SJCRH30 (cell line): ENCODE results near the gene GH2. TPM values are rescaled to one million over a fixed set of nuclear protein-coding genes. Genes with fewer than 3 reads are reported as not detected.
A peak's percentile ranks its signal among the peaks of the same experiment; 100 is the strongest.
"Not testable (repeated sequence)": the region's sequence is repeated elsewhere in the genome, so short reads cannot be mapped to it uniquely, and the experiment has no call there.

Experiments
- DNase-seq, 2 experiments: peaks; one replicate each; pipeline ENCODE4 v3.0.0-alpha.2; 2015 to 2020
- H3K27ac ChIP-seq: fragments of 250-450 bp; sonication (Bioruptor Pico); 2 replicates; pipeline ENCODE4 v1.5.1; 2020; ENCODE audit warnings: mild to moderate bottlenecking, moderate library complexity
- H3K27me3 ChIP-seq: fragments of 250-450 bp; sonication (Bioruptor Pico); 2 replicates; pipeline ENCODE4 v1.5.1; 2020; ENCODE audit warnings: mild to moderate bottlenecking, moderate library complexity
- H3K36me3 ChIP-seq: fragments of 250-450 bp; sonication (Bioruptor Pico); 2 replicates; pipeline ENCODE4 v1.5.1; 2020; ENCODE audit warnings: mild to moderate bottlenecking, moderate library complexity
- H3K4me1 ChIP-seq: fragments of 250-450 bp; sonication (Bioruptor Pico); 2 replicates; pipeline ENCODE4 v1.5.1; 2020; ENCODE audit warnings: mild to moderate bottlenecking, moderate library complexity
- H3K4me3 ChIP-seq: fragments of 250-450 bp; sonication (Bioruptor Pico); 2 replicates; pipeline ENCODE4 v1.5.1; 2020; ENCODE audit warnings: mild to moderate bottlenecking, moderate library complexity
- H3K9me3 ChIP-seq: fragments of 250-450 bp; sonication (Bioruptor Pico); replicated peaks from 2 replicates; pipeline ENCODE4 v1.5.1; 2020; ENCODE audit warnings: mild to moderate bottlenecking, moderate library complexity
- total RNA-seq: library from RNA; depleted of rRNA; stranded (reverse); fragments of >200 nt; shearing (Covaris generic); gene quantifications from 2 replicates; pipeline ENCODE4 v1.2.3, GENCODE V29; 2014; rRNA removed

GH2 gene
- total RNA-seq: not detected in 2 replicates

DNA sequence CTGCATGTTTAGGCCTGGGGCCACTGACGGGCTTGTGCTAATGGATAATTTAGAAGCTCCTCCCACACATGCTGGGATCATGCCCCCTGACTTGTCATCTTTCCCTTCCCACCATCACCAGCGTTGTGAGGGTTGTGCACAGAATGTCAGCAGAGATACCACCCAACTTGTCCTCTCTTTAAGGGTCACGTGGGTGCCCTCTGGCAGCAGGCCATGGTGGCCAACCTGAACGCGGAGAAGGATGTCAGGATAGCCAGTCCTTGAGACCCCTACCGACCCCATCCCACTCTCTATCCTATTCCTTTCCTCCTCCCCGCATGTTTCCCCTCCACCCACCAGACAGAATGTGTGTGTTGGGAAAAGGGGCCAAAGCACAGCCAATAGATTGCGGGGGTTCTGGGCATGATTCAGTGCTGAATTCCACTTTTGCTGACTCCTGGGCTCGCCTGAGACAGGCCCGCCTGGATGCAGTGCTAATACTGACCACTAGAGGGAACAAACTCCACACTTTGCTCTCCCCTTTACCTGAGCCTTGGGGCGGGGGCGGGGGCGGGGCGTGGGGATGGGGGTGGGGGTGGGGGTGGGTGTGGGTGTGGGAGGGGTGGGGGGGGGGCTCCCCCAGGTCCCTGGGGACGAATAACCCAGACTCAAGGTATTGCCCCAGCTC is at the start of gene GH2:
Gene GH2 (minus strand): TSS at position 10 of the 667 bp plus-strand sequence. CDS start 143 bp downstream, outside the sequence.
- DNase-seq: peak; percentile 37 to 63

DNA sequence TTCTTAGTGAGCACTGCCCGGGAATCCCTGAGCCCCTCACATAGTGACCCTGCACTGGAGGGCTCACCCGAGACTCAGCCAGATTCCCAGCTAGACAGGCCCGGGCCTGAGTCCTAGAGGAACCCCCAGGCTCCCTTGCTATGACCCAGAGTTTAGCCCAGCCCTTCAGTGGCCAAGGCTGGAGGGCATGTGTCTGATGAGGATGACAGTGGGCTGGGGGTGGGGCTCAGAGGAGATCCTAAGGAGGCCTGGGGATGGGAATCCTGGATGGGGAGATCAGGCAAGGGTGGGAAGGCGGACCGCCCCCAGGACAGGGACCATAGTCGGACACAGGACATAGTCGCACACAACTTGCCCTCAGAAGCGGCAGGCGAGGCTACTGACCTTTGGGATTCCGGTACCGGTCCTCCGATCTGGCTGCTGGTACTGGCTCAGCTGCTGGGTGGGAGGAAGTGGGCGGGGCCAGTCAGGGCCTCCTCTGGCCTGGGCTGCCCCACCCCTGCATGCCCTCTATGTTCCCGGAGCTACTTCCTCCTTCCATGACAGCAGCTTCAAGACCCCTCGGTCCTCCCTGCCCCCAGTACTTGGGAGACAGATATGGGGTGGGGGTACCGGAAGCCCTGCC is 49.3 kb upstream of the GH2 start:
- H3K9me3 ChIP-seq: no peaks in the 10 kb centered on the region
- no peak for DNase-seq
- no peak overlapping the region for H3K27ac ChIP-seq
- no peaks in the 10 kb centered on the region for H3K36me3 ChIP-seq
- H3K4me1 ChIP-seq: peaks cover 9% of the 10 kb centered on the region
- H3K27me3 ChIP-seq: no peaks in the 10 kb centered on the region
- H3K4me3 ChIP-seq: no peak overlapping the region

More for the DNA sequence above, at the start of gene GH2:
- H3K36me3 ChIP-seq: no peaks in the 10 kb centered on the region
- no peak within 1 kb of the TSS for H3K27ac ChIP-seq
- H3K9me3 ChIP-seq: no peaks in the 10 kb centered on the region
- H3K27me3 ChIP-seq: no peaks in the 10 kb centered on the region
- H3K4me1 ChIP-seq: no peaks in the 10 kb centered on the region
- no peak within 1 kb of the TSS for H3K4me3 ChIP-seq

DNA sequence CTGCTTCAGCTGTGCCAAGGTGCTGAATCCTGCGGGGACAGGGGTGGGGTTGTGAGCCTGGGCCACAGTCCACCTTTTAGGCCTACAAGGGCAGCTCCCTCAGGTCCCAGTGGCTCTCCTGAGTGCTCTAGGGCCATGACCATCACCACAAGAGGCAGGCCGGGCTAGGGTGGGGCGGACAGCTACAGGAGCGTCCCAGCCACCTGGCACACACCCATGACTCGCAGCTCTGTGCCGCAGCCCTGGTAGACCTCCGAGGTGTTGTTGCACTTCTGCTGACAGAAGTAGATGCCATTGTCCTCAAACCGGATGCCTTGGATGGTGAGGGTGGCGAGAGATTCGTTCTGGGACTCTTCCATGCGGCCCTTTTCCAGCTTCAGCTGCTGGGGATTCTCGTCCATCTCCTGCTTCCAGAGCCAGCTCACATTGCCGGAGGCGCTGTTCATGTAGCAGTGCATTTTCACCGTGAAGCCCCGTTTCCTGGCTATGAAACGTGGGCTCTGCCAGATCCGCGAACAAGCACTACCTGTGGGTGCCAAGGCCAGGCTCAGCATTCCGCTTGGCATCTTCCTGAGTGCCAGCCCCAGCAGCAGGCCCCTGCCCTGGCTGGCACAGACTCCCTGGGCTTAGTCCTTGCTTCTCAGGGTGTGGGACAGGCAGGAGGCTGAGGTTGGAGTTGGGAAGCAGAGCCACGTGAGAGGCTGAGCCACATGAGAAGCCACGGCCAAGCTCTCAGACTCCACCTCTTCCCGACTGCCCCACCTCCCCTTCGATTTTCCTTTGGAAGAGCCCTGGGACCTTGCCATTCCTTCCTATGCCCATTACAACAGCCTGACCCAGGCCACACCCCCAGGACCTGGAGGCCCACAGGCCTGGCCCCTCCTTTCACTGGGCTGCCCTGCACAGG is 48.4 kb upstream of the GH2 start:
- no peak for DNase-seq
- Histone ChIP-seq H3K36me3 (no peaks in the 10 kb centered on the region), H3K27ac (no peak overlapping the region)

DNA sequence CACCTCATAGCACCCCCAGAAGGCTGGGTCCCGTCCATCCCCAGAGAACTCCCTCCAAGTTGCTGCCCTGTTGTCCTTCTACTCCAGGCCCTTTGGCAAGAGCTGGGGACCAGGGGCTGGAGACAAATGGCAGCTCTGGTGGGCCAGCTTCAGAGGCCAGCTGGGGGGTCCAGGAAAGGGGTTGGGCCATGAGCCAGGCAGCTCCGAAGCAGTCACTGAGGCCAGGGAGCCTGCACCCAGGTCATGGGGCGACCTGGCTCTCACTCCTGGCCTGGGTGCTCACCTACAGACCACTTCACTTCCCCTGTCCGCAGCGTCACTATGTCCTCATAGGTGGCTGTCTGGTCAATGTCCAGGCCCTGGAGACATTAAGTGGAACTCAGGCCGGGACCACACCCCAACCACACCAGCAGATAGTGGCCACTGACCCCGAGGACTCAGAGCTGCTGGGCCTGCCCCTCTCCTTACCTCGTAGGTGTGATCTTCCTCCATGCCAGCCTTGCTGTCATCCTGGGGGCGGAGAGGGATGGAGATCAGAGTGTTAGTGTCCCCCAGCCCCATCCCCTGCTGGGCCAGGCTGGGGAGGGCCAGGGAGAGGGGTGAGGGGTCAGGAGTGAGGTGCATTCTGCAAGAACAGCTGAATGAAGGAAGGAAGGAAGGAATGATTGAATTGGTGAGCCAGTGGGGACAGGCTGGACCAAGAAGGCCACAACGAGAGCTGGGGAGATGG is 47.4 kb upstream of the GH2 start:
- Histone ChIP-seq H3K4me1 (peaks cover 9% of the 10 kb centered on the region), H3K27ac (no peak overlapping the region), H3K4me3 (no peak overlapping the region), H3K9me3 (no peaks in the 10 kb centered on the region), H3K27me3 (no peaks in the 10 kb centered on the region), H3K36me3 (no peaks in the 10 kb centered on the region)
- no peak for DNase-seq

More for the DNA sequence above, 48.4 kb upstream of the GH2 start:
- Histone ChIP-seq H3K9me3 (no peaks in the 10 kb centered on the region), H3K27me3 (no peaks in the 10 kb centered on the region), H3K4me1 (peaks cover 9% of the 10 kb centered on the region), H3K4me3 (no peak overlapping the region)

DNA sequence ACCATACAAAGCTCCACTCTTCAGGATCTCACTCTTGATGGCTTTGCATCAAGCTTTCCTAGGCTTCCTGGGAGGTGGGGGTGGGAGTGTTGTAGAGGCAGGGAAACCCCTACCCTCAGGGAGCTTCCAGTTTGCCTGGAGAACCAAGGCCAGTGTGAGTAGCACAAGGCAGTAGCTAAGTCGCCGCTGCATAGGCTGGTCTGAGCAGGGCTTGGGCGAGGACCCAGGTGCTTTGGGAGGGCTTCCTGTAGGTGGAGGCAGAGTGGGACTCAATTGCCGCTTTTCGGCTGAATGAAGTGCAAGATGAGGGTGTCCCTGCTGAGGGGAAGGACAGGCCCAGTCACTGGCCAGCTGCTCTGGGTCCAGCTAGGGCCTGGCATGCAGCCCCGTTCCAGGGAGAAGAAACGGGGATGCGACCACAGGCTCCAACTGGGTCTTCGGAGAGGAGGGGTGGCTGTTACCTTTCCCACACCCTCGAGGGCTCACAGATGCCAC is 46.5 kb upstream of the GH2 start:
- H3K36me3 ChIP-seq: no peaks in the 10 kb centered on the region
- H3K4me3 ChIP-seq: no peak overlapping the region
- no peak for DNase-seq
- H3K4me1 ChIP-seq: peaks cover 9% of the 10 kb centered on the region
- no peak overlapping the region for H3K27ac ChIP-seq
- H3K27me3 ChIP-seq: no peaks in the 10 kb centered on the region
- no peaks in the 10 kb centered on the region for H3K9me3 ChIP-seq

DNA sequence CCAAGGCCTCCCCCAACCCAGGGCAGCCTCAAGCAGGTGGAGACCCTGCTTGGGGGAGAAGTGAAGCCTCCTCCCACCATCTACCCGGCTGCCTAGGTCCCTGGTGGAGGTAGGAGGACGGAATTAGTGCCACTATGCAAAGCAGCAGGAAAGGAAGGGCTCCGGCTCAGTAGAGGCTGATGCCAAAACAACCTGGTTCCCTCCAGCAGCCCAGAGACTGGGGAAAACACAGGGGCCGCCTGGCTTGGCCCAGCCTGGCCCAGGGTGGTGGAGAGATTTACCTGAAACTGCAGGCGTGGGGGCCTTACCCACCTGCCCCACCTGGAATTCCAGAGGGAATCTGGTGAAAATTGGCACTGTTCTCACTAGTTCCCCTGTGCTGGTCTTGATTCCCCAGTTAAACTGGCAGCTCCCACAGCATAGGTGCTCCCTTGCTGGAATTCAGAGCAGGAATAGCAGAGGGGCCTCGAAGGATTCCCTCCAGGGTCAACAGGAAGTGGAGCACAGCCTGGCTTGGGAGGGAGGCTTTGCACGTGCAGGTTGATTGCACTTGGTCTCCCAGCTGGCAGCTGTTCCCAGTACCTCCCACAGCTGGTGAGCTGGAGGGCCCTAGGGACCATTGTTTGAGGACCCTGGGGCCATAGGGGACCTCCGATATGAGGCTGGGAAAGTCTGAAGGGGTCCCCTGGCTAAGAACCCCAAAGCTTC is 45.9 kb upstream of the GH2 start:
- peak; percentile 38 to 56 for DNase-seq
- H3K4me3 ChIP-seq: no peak overlapping the region
- H3K27me3 ChIP-seq: no peaks in the 10 kb centered on the region
- no peaks in the 10 kb centered on the region for H3K9me3 ChIP-seq
- no peak overlapping the region for H3K27ac ChIP-seq
- no peaks in the 10 kb centered on the region for H3K36me3 ChIP-seq
- peaks cover 8% of the 10 kb centered on the region for H3K4me1 ChIP-seq

DNA sequence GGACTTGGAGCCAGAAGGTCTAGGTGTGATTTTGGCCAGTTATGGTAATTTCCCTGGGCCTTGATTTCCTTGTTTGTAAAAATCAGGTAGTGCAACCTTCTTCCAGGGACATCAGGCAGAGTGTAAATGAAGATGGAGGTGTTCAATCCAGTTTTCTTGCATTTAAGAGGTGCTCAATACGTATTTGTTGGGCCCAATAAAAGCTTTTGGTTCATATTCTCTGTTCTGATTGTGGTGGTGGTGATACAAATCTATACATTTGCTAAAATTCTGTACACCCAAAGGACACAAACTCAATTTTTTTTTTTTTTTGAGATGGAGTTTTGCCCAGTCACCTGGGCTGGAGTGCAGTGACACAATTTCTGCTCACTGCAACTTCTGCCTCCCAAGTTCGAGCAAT is 44.4 kb upstream of the GH2 start:
- peaks cover 6% of the 10 kb centered on the region for H3K4me1 ChIP-seq
- no peak overlapping the region for H3K4me3 ChIP-seq
- H3K9me3 ChIP-seq: no peaks in the 10 kb centered on the region
- no peaks in the 10 kb centered on the region for H3K27me3 ChIP-seq
- H3K27ac ChIP-seq: no peak overlapping the region
- DNase-seq: no peak
- H3K36me3 ChIP-seq: no peaks in the 10 kb centered on the region

DNA sequence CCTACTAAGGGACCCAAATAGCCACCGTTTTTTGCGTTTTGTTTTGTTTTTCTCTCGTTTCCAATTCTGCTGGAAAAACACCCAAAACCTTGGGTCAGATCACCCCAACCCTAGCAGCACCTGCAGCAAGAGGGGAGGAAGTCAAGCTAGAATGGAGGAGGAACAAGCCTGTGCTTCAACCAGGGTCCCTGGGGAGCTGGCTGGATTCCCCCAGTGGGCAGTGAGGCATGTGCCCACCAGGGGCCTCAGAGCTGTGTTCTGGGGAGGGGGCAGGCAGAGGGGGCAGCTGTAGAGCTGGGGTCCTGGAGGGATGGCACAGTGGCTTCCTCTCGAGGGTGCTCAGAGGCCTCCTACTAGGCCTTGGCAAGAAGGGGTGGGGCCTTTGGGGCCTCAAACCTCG is 43.9 kb upstream of the GH2 start:
- no peak for DNase-seq
- H3K27ac ChIP-seq: no peak overlapping the region
- H3K36me3 ChIP-seq: no peaks in the 10 kb centered on the region
- H3K27me3 ChIP-seq: no peaks in the 10 kb centered on the region
- H3K9me3 ChIP-seq: no peaks in the 10 kb centered on the region
- H3K4me1 ChIP-seq: peaks cover 6% of the 10 kb centered on the region
- no peak overlapping the region for H3K4me3 ChIP-seq

DNA sequence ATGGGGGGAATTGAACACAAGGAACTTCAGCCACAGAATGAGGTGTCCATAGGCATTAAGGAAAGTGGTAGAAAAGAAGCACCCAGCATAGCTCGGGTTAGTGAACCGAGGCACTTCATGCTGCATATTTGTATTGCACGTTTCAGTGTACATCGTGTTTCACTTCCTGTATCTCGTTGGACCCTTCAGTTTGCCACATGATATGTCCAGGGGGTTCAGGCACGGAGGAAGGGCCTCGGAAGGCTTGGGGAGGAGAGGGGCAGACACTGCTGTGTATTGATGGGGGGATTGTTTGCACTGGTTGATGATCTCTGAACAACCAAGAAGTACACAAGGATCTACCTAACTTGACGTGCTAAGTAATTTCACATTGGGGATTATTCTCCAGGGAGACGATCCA is 40.7 kb upstream of the GH2 start:
- not testable (repeated sequence) for H3K4me3 ChIP-seq, H3K36me3 ChIP-seq, DNase-seq, H3K4me1 ChIP-seq, H3K27me3 ChIP-seq, H3K27ac ChIP-seq, H3K9me3 ChIP-seq

DNA sequence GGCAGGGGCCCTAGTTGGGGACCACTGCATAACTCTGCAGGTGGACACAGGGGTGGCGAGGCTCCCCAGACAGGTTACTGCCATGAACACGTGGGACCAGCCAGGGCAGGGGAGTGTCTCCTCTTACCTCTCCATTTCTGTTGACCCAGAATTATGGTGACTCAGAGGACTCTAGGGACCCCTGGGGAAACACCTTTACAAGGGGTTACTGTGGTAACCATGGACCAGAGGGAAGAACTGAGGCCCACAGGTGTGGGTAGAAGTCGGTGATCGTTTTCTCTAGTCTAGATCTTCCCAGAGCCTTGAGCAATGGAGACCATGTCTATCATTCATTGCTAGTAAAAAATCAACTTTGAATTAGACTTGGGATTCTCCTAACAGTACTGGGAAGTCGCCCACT is 39.0 kb upstream of the GH2 start:
- H3K9me3 ChIP-seq: not testable (repeated sequence)

DNA sequence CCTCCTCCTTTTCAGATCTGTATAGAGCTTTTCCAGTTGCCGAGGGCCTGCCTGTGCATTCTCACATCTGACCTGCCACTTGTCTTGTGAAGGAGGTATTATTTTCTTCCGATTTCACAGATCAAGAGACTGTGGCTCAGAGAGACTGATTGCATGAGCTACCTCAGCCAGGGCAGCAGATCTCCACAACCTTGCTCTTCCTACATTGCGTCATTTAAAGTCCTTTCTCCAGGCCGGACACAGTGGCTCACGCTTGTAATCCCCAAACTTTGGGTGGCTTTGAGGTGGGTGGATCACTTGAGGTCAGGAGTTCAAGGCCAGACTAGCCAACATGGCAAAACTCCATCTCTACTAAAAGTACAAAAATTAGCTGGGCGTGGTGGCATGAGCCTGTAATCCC is 38.3 kb upstream of the GH2 start:
- H3K27me3 ChIP-seq, H3K9me3 ChIP-seq, H3K36me3 ChIP-seq, H3K27ac ChIP-seq, DNase-seq, H3K4me1 ChIP-seq, H3K4me3 ChIP-seq: not testable (repeated sequence)

More for the DNA sequence above, 39.0 kb upstream of the GH2 start:
- H3K36me3 ChIP-seq, DNase-seq, H3K4me1 ChIP-seq, H3K4me3 ChIP-seq, H3K27ac ChIP-seq, H3K27me3 ChIP-seq: not testable (repeated sequence)

DNA sequence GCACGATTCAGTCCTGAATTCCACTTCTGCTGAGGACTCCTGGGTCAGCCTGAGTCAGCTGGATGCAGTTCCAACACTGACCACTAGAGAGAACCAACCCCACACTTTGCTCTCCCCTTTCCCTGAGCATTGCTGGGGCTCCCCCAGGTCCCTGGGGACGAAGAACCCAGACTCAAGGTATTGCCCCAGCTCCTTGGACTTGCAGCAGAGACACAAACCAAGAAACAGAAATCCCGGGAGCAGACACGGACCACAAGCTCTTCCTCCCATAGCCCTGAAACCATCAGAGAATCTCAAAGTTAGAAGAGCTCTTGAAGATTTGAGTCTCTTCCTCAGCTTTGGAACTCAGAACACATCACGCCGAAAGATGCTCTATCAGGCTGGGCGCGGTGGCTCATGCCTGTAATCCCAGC is 37.6 kb upstream of the GH2 start:
- peak; percentile 56 to 84 for DNase-seq
- no peaks in the 10 kb centered on the region for H3K36me3 ChIP-seq
- no peaks in the 10 kb centered on the region for H3K4me1 ChIP-seq
- H3K9me3 ChIP-seq: no peaks in the 10 kb centered on the region
- H3K27me3 ChIP-seq: no peaks in the 10 kb centered on the region
- no peak overlapping the region for H3K4me3 ChIP-seq
- no peak overlapping the region for H3K27ac ChIP-seq

DNA sequence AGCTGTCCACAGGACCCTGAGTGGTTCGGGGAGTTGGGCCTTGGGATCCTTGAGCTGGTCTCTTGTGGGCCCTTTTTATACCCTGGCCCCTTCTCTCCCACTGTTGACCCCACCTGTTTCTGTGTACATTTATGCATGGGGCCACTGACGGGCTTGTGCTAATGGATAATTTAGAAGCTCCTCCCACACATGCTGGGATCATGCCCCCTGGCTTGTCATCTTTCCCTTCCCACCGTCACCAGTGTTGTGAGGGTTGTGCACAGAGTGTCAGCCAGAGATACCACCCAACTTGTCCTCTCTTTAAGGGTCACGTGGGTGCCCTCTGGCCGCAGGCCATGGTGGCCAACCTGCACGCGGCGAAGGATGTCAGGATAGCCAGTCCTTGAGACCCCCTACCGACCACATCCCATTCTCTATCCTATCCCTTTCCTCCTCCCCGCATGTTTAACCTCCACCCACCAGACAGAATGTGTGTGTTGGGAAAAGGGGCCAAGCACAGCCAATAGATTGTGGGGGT is 37.1 kb upstream of the GH2 start, which contains the start of gene GH1:
Gene GH1 (minus strand): TSS at position 51 of the 517 bp plus-strand sequence. CDS start 63 bp downstream, outside the sequence.
- not testable (repeated sequence) for H3K27ac ChIP-seq, H3K4me3 ChIP-seq, H3K9me3 ChIP-seq, H3K4me1 ChIP-seq, H3K36me3 ChIP-seq, H3K27me3 ChIP-seq, DNase-seq

DNA sequence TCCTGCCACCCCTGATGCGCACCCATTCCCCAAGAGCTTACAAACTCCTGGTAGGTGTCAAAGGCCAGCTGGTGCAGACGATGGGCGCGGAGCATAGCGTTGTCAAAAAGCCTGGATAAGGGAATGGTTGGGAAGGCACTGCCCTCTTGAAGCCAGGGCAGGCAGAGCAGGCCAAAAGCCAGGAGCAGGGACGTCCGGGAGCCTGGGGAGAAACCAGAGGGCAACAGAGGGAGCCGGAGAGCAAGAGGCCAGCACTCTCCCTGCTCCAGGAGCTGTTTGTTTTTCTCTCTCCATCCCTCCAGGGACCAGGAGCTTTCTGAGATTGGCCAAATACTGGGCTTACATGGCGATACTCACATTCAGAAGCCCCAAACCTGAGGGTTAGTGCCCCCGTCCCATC is 36.6 kb upstream of the GH2 start:
- Histone ChIP-seq H3K36me3 (no peaks in the 10 kb centered on the region), H3K4me1 (no peaks in the 10 kb centered on the region), H3K27ac (no peak overlapping the region), H3K4me3 (no peak overlapping the region), H3K9me3 (no peaks in the 10 kb centered on the region), H3K27me3 (no peaks in the 10 kb centered on the region)
- no peak for DNase-seq
